ENCODE measurements around the gene SMC1A.
"Not testable (repeated sequence)": the region's sequence is repeated elsewhere in the genome, so short reads cannot be mapped to it uniquely, and the experiment has no call there.

SMC1A gene

DNA sequence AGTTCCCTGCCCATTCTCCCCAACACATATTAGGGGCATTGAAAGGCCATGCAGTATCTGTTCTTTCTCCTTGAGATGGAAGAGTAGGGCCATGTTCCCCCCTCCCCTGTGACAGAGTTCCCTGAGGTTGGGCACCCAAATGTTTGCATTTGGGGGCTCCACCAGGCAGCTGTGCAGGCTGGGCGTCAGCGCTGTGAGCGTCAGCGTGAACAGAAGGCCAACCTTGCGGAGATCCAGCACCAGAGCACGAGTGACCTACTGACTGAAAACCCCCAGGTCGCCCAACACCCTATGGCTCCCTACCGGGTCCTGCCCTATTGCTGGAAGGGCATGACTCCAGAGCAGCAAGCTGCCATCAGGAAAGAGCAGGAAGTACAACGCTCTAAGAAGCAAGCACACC is 7.8 kb upstream of the SMC1A start:
- peaks cover 0 to 28% (median 18%) of the 10 kb centered on the region in 5 donors for H3K27me3 ChIP-seq (ENCODE audit: control insufficient read depth in 5 of 5, insufficient read depth in 4 of 5, low read length in 5 of 5)
- no peaks in the 10 kb centered on the region for H3K9me3 ChIP-seq (ENCODE audit: control insufficient read depth in 5 of 5, low read length in 5 of 5)
- no peak overlapping the region for H3K4me3 ChIP-seq (ENCODE audit: low read depth in 1 of 5, low read length in 5 of 5)
- H3K9ac ChIP-seq (ENCODE audit: low read length in 5 of 5): no peak overlapping the region
- H3K27ac ChIP-seq (ENCODE audit: low read depth, low read length): no peak overlapping the region
- H3K36me3 ChIP-seq (ENCODE audit: control insufficient read depth in 5 of 5, insufficient read depth in 5 of 5, low read length in 5 of 5): peaks cover 0 to 43% (median 26%) of the 10 kb centered on the region in 5 donors
- peaks cover 0 to 16% (median 12%) of the 10 kb centered on the region in 5 donors for H3K4me1 ChIP-seq (ENCODE audit: control insufficient read depth in 5 of 5, insufficient read depth in 5 of 5, low read length in 5 of 5)

DNA sequence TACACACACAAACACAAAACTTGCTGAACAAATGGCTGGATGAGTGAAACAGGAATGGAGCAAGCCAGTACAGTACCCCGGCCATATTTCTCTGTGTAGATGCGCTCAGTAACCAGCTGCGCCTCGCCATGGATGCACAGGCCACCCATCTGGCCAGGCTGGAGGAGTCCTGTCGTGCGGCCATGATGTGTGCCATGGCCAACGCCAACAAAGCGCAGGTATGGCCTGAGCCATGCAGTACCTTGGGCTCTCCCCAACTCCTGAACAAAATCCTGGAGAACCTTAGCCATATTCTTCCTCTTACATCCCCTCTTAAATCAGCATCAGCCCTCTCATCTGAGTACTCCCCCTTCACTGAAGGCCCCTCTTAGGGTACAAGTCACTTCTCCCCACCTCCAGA is 7.3 kb upstream of the SMC1A start:
- Histone ChIP-seq H3K36me3 (ENCODE audit: control insufficient read depth in 5 of 5, insufficient read depth in 5 of 5, low read length in 5 of 5) (peaks cover 0 to 43% (median 26%) of the 10 kb centered on the region in 5 donors), H3K4me1 (ENCODE audit: control insufficient read depth in 5 of 5, insufficient read depth in 5 of 5, low read length in 5 of 5) (peaks cover 0 to 14% (median 12%) of the 10 kb centered on the region in 5 donors), H3K27ac (ENCODE audit: low read depth, low read length) (no peak overlapping the region), H3K9ac (ENCODE audit: low read length in 5 of 5) (no peak overlapping the region), H3K9me3 (ENCODE audit: control insufficient read depth in 5 of 5, low read length in 5 of 5) (no peaks in the 10 kb centered on the region), H3K4me3 (ENCODE audit: low read depth in 1 of 5, low read length in 5 of 5) (no peak overlapping the region), H3K27me3 (ENCODE audit: control insufficient read depth in 5 of 5, insufficient read depth in 4 of 5, low read length in 5 of 5) (peaks cover 0 to 26% (median 16%) of the 10 kb centered on the region in 5 donors)

DNA sequence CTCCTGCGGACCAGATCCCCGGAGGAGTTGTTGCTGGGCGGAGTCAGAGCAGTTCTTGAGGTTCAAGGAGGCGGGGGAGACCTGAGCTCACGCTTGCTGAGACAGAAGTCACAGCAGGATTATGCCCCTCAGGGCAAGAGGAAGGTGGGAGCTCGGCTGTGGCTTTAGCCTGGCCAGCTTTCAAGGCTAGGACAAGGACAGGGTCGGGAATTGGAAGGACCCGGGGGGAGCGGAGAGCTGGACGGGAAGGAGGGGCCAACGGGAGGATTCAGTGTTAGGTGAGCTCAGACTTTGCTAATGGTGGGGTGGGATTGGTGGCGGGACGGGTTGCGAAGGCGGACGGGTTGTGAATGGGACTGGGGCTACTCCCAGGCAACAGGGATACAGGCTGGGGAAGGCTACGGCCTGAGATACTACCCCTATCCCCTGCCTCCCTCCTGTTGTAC is 430 bp upstream of the SMC1A start, which contains the start of gene RIBC1:
TSS of gene RIBC1 (plus strand) at position 13 of the 446 bp plus-strand sequence. CDS start 3,404 bp downstream, outside the sequence.
- Histone ChIP-seq H3K36me3 (ENCODE audit: control insufficient read depth in 5 of 5, insufficient read depth in 5 of 5, low read length in 5 of 5) (peaks cover 0 to 7% (median 0%) of the 10 kb centered on the region in 5 donors), H3K4me1 (ENCODE audit: control insufficient read depth in 5 of 5, insufficient read depth in 5 of 5, low read length in 5 of 5) (peaks cover 9 to 23% (median 20%) of the 10 kb centered on the region in 5 donors), H3K27ac (ENCODE audit: low read depth, low read length) (peak within 1 kb of the TSS; percentile 90), H3K27me3 (ENCODE audit: control insufficient read depth in 5 of 5, insufficient read depth in 4 of 5, low read length in 5 of 5) (peaks cover 0 to under 1% (median 0%) of the 10 kb centered on the region in 5 donors), H3K4me3 (ENCODE audit: low read depth in 1 of 5, low read length in 5 of 5) (peak within 1 kb of the TSS; percentile 84 to 92 (median 87)), H3K9me3 (ENCODE audit: control insufficient read depth in 5 of 5, low read length in 5 of 5) (no peaks in the 10 kb centered on the region), H3K9ac (ENCODE audit: low read length in 5 of 5) (peak within 1 kb of the TSS; percentile 52 to 95 (median 93))

DNA sequence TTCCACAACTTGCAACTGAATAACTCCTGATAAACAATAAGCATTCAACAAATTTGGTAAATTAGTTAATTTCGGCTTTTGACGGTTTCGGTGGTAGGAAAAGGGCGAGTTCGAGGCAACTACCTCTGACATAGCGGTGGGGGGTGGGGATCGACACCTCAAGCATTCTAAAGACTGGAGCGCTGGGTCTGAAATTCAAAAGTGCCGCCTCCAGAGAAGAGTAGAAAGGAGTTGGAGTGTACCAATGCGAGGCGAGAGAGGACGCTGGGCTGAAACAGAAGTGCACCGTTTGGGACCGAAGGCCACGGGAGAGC is 725 bp downstream of the SMC1A start:
- Histone ChIP-seq H3K4me1 (ENCODE audit: control insufficient read depth in 5 of 5, insufficient read depth in 5 of 5, low read length in 5 of 5) (peaks cover 9 to 23% (median 20%) of the 10 kb centered on the region in 5 donors), H3K4me3 (ENCODE audit: low read depth in 1 of 5, low read length in 5 of 5) (peak overlapping the region; percentile 77 to 92 (median 86)), H3K9ac (ENCODE audit: low read length in 5 of 5) (peak overlapping the region; percentile 52 to 95 (median 93)), H3K9me3 (ENCODE audit: control insufficient read depth in 5 of 5, low read length in 5 of 5) (no peaks in the 10 kb centered on the region), H3K27me3 (ENCODE audit: control insufficient read depth in 5 of 5, insufficient read depth in 4 of 5, low read length in 5 of 5) (no peaks in the 10 kb centered on the region), H3K36me3 (ENCODE audit: control insufficient read depth in 5 of 5, insufficient read depth in 5 of 5, low read length in 5 of 5) (no peaks in the 10 kb centered on the region), H3K27ac (ENCODE audit: low read depth, low read length) (peak overlapping the region; percentile 90)

DNA sequence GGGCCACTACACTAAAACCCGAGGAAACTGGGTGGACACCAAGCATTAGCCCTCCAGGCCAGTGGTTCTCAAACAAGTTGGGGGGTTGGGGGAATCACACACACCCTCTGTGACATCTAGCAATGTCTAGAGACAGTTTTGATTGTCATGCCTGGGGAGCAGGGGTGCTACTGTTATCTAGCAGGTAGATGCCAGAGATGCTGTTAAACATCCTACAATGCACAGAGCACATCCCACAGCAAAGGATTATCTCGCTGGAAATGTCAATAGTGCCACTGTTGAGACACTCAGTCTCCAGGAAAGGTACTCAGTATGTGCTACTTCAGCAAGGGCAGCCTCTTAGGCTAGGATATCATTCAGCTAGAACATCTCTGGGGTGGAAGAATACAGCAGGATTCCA is 1.3 kb downstream of the SMC1A start:
- H3K4me3 ChIP-seq (ENCODE audit: low read depth in 1 of 5, low read length in 5 of 5): peak overlapping the region; percentile 77 to 92 (median 86)

DNA sequence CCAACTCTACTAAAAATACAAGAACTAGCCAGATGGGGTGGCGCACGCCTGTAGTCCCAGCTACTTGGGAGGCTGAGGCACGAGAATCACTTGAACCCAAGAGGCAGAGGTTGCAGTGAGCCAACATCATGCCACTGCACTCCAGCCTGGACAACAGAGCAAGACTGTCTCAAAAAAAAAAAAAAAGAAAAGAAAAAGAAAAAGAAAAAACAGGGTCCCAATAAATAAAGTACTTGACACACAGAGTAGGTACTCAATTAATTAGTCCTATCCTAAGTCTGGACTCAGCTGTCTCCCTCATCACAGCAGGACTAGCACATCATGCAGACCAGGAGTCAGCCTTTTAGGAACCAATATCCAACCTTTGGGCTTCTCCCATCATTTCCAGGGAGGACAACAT is 2.1 kb downstream of the SMC1A start:
- H3K9ac ChIP-seq (ENCODE audit: low read length in 5 of 5); H3K27ac ChIP-seq (ENCODE audit: low read depth, low read length); H3K4me3 ChIP-seq (ENCODE audit: low read depth in 1 of 5, low read length in 5 of 5); H3K9me3 ChIP-seq (ENCODE audit: control insufficient read depth in 5 of 5, low read length in 5 of 5); H3K27me3 ChIP-seq (ENCODE audit: control insufficient read depth in 5 of 5, insufficient read depth in 4 of 5, low read length in 5 of 5); H3K36me3 ChIP-seq (ENCODE audit: control insufficient read depth in 5 of 5, insufficient read depth in 5 of 5, low read length in 5 of 5): not testable (repeated sequence)
- peaks cover 9 to 23% (median 20%) of the 10 kb centered on the region in 5 donors for H3K4me1 ChIP-seq (ENCODE audit: control insufficient read depth in 5 of 5, insufficient read depth in 5 of 5, low read length in 5 of 5)

More for the DNA sequence above, 1.3 kb downstream of the SMC1A start:
- Histone ChIP-seq H3K27ac (ENCODE audit: low read depth, low read length) (no peak overlapping the region), H3K4me1 (ENCODE audit: control insufficient read depth in 5 of 5, insufficient read depth in 5 of 5, low read length in 5 of 5) (peaks cover 9 to 23% (median 20%) of the 10 kb centered on the region in 5 donors), H3K36me3 (ENCODE audit: control insufficient read depth in 5 of 5, insufficient read depth in 5 of 5, low read length in 5 of 5) (no peaks in the 10 kb centered on the region), H3K27me3 (ENCODE audit: control insufficient read depth in 5 of 5, insufficient read depth in 4 of 5, low read length in 5 of 5) (no peaks in the 10 kb centered on the region), H3K9ac (ENCODE audit: low read length in 5 of 5) (peak overlapping the region in 3 of 5 donors; percentile 92 to 93 (median 93)), H3K9me3 (ENCODE audit: control insufficient read depth in 5 of 5, low read length in 5 of 5) (no peaks in the 10 kb centered on the region)

DNA sequence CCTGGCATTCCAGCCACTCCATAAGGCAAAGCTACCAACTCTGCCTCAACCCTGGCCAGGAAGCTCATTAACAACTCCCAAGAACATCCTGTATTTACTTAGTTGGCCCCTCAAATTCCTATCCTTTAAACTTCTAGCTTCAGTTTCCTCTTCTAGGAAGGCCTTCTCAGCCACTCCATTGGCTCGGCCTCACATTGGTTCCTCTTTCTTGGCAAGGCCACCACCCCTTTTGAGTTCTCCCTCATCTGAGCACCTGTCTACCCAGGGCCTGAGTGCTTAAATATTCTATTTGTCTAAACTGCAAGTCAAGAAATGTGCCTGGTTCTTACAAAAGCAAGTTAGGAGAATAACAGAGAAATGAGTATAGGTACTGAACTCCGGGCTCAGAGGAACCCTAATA is 10.0 kb downstream of the SMC1A start:
- Histone ChIP-seq H3K27ac (ENCODE audit: low read depth, low read length) (no peak overlapping the region), H3K4me3 (ENCODE audit: low read depth in 1 of 5, low read length in 5 of 5) (no peak overlapping the region), H3K9me3 (ENCODE audit: control insufficient read depth in 5 of 5, low read length in 5 of 5) (no peaks in the 10 kb centered on the region), H3K9ac (ENCODE audit: low read length in 5 of 5) (no peak overlapping the region), H3K27me3 (ENCODE audit: control insufficient read depth in 5 of 5, insufficient read depth in 4 of 5, low read length in 5 of 5) (no peaks in the 10 kb centered on the region), H3K36me3 (ENCODE audit: control insufficient read depth in 5 of 5, insufficient read depth in 5 of 5, low read length in 5 of 5) (peaks cover 21 to 68% (median 59%) of the 10 kb centered on the region in 5 donors), H3K4me1 (ENCODE audit: control insufficient read depth in 5 of 5, insufficient read depth in 5 of 5, low read length in 5 of 5) (no peaks in the 10 kb centered on the region)

DNA sequence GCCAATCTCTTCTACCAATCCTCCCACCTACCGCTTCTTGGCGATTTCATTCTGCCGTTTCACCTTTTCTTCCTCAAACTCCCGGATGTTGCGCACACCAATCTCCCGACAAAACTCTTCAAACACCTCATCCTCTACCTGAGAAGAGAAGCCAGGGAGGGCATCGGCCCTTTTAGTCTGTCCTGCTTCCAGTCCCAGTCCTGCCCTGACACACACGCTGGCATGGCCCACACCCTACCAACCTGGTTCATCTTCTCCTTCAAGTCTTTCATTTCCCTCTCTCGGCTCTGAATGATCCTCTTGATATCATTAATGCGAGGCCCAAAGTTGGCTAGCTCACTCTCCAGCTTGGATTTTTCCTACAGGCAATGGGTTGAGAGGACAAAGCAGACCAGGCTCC is 18.9 kb downstream of the SMC1A start:
- Histone ChIP-seq H3K4me3 (ENCODE audit: low read depth in 1 of 5, low read length in 5 of 5) (no peak overlapping the region), H3K36me3 (ENCODE audit: control insufficient read depth in 5 of 5, insufficient read depth in 5 of 5, low read length in 5 of 5) (peaks cover 41 to 92% (median 73%) of the 10 kb centered on the region in 5 donors), H3K9ac (ENCODE audit: low read length in 5 of 5) (no peak overlapping the region)

DNA sequence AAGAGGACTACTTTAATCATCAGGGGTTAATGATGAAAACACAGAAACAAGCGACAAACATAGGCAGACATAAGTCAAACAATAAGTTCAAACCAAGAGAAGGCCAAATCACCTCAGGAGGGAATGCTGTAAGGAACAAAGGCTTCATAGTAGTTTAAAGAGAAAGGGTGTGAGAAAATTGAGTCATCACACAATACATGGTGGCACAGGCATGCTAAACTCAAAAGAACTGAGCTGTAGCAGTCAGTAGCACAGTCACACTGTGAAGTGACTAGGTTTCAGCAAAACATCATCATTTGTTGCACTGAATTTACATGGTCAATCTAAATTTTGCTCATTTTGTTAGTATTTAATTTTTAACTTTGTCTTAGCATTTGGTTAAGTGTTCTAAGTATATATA is 24.2 kb downstream of the SMC1A start:
- Histone ChIP-seq H3K9me3 (ENCODE audit: control insufficient read depth in 5 of 5, low read length in 5 of 5) (no peaks in the 10 kb centered on the region), H3K36me3 (ENCODE audit: control insufficient read depth in 5 of 5, insufficient read depth in 5 of 5, low read length in 5 of 5) (peaks cover 35 to 83% (median 56%) of the 10 kb centered on the region in 5 donors), H3K27ac (ENCODE audit: low read depth, low read length) (no peak overlapping the region), H3K9ac (ENCODE audit: low read length in 5 of 5) (no peak overlapping the region), H3K4me1 (ENCODE audit: control insufficient read depth in 5 of 5, insufficient read depth in 5 of 5, low read length in 5 of 5) (no peaks in the 10 kb centered on the region), H3K27me3 (ENCODE audit: control insufficient read depth in 5 of 5, insufficient read depth in 4 of 5, low read length in 5 of 5) (no peaks in the 10 kb centered on the region), H3K4me3 (ENCODE audit: low read depth in 1 of 5, low read length in 5 of 5) (no peak overlapping the region)

More for the DNA sequence above, 18.9 kb downstream of the SMC1A start:
- Histone ChIP-seq H3K27ac (ENCODE audit: low read depth, low read length) (no peak overlapping the region), H3K27me3 (ENCODE audit: control insufficient read depth in 5 of 5, insufficient read depth in 4 of 5, low read length in 5 of 5) (no peaks in the 10 kb centered on the region), H3K9me3 (ENCODE audit: control insufficient read depth in 5 of 5, low read length in 5 of 5) (no peaks in the 10 kb centered on the region), H3K4me1 (ENCODE audit: control insufficient read depth in 5 of 5, insufficient read depth in 5 of 5, low read length in 5 of 5) (no peaks in the 10 kb centered on the region)

DNA sequence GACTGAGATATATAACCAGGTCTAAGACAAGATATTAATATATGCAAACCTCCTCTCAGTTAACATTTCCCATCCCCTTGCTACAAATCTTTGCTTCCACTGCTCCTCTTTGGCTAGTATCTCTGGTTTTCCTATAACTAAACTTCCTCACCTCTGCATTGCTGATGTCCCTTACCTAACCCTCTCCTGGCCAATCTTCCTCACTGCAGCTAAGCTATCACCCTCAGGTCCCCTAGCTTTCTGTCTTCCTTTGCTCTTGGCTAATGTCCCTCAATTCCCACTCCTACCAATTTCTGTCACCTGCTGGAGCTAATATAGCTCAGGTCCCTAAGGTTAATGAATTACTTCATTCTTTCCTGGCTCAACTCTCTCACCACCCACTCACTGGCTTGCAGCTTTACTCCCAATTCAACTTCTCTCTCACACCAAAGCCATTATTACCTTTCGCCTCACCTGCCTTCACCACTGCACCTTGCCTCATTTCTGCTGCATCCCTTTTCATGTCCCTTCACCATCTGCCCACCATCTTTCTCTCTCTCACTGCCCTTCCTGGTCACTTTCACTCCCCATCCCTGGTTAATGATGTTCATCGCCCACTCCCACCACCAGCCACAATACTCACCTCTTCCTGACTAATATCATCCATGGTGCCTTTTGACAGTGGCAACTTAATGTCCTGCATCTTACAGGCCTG is 26.7 kb downstream of the SMC1A start:
- no peaks in the 10 kb centered on the region for H3K4me1 ChIP-seq (ENCODE audit: control insufficient read depth in 5 of 5, insufficient read depth in 5 of 5, low read length in 5 of 5)
- H3K36me3 ChIP-seq (ENCODE audit: control insufficient read depth in 5 of 5, insufficient read depth in 5 of 5, low read length in 5 of 5): peaks cover 25 to 78% (median 44%) of the 10 kb centered on the region in 5 donors
- no peaks in the 10 kb centered on the region for H3K9me3 ChIP-seq (ENCODE audit: control insufficient read depth in 5 of 5, low read length in 5 of 5)
- H3K4me3 ChIP-seq (ENCODE audit: low read depth in 1 of 5, low read length in 5 of 5): no peak overlapping the region
- H3K27ac ChIP-seq (ENCODE audit: low read depth, low read length): no peak overlapping the region
- H3K27me3 ChIP-seq (ENCODE audit: control insufficient read depth in 5 of 5, insufficient read depth in 4 of 5, low read length in 5 of 5): no peaks in the 10 kb centered on the region
- no peak overlapping the region for H3K9ac ChIP-seq (ENCODE audit: low read length in 5 of 5)
